GM12878 (cell line): ENCODE data around the gene MAST4.

ENCODE experiments used
- HDAC2 ChIP-seq: fragments of 200-600 bp; sonication (generic); IDR thresholded peaks from 2 replicates; pipeline ENCODE4 v1.6.1; 2017
- PAX8 ChIP-seq: fragments of 450-650 bp; IDR thresholded peaks from 2 replicates; pipeline ENCODE4 v1.6.1; 2017; ENCODE audit warnings: mild to moderate bottlenecking, moderate library complexity
- TCF7 ChIP-seq: IDR thresholded peaks from 2 replicates; pipeline ENCODE4 v1.6.1; 2014; ENCODE audit warnings: antibody characterized with exemption, borderline replicate concordance

DNA sequence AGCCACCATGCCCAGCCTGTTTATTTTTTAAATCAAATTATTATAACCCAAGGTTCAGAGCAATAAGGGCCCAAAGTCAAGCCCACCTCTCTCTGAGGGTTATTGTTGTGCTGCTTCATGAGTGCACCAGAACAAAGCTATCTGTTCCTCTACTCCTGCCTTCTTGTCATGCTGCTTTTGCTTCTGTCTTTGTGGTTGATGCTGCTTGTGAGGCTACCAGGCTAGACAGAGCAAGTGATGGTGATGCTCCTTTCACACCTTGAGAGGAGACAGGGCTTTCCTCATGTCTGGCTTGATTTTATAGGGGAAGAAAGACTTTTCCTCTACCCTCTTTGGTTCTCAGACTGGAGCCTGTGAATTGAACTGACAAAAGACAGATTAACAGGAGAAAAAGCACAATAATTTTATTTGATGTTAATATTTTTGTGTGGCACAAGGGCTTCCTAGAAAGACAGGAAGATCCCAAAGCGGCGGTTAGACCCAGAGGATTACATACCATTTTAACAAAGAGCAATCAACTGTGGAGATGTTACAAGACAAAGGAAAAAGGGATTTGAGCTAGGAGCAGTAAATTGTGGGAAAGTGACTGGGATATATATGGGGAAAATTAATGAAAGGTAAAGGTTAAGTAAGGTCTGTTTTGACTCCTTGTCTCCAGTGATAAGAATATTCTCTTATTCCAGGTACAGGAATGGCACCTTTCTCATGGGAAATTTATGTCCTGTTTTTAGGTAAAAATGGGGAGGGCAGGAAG lies 604.8 kb downstream of the MAST4 start:
- no peak for TF ChIP-seq TCF7
- no peak for TF ChIP-seq HDAC2
- TF ChIP-seq PAX8 = no peak
